PC-9 (cell line): ENCODE measurements around the gene LRRC27. TPM values are rescaled to one million over a fixed set of nuclear protein-coding genes. Genes with fewer than 3 reads are reported as not detected.

Source experiments
- BruUV-seq: library from RNA; stranded (reverse); fragments of 400-500 nt; replicated peaks from 2 replicates; lab custom pipeline; 2021; lab: Mats Ljungman, UMichigan
- CTCF ChIA-PET: fragments of 300-600 bp; sonication (Branson Sonifier 250); formaldehyde crosslinking; loops from one replicate; lab custom pipeline; 2022; ENCODE audit warnings: antibody characterized with exemption; lab: Charles Lee
- POLR2A ChIA-PET: fragments of 300-600 bp; sonication (Branson Sonifier 250); formaldehyde crosslinking; loops from one replicate; lab custom pipeline; 2022; ENCODE audit warnings: antibody characterized with exemption; ENCODE audit not compliant: unreplicated experiment; lab: Charles Lee
- DNase-seq, 2 experiments: peaks; one replicate each; pipeline versions ENCODE4 v3.0.0 to v3.0.0-alpha.2; 2015 to 2022; ENCODE audit warnings: mixed read lengths in 1 of 2
- H2AFZ ChIP-seq: fragments of 200-600 bp; sonication (generic); 2 replicates; pipeline ENCODE4 v1.8.1; 2017; ENCODE audit warnings: antibody characterized with exemption
- H3F3A ChIP-seq: fragments of 200-600 bp; sonication (generic); 2 replicates; pipeline ENCODE4 v1.8.1; 2017; ENCODE audit warnings: antibody characterized with exemption, mild to moderate bottlenecking, low read depth; ENCODE audit not compliant: insufficient read depth
- H3K27ac ChIP-seq: fragments of 200-600 bp; sonication (generic); 2 replicates; pipeline ENCODE4 v1.6.1; 2016; ENCODE audit warnings: mixed run types
- H3K27me3 ChIP-seq: fragments of 200-600 bp; sonication (generic); 2 replicates; pipeline ENCODE4 v1.6.1; 2016; ENCODE audit warnings: low read depth, mixed run types; ENCODE audit not compliant: insufficient read depth
- H3K36me3 ChIP-seq: fragments of 200-600 bp; sonication (generic); 2 replicates; pipeline ENCODE4 v1.6.1; 2016; ENCODE audit warnings: low read depth, mixed run types
- H3K4me1 ChIP-seq: fragments of 200-600 bp; sonication (generic); replicated peaks from 2 replicates; pipeline ENCODE4 v1.6.1; 2016; ENCODE audit warnings: mixed run types; ENCODE audit not compliant: insufficient read depth
- H3K4me2 ChIP-seq: fragments of 200-600 bp; sonication (generic); 2 replicates; pipeline ENCODE4 v1.6.1; 2017; ENCODE audit warnings: mixed run types
- H3K4me3 ChIP-seq: fragments of 200-600 bp; sonication (generic); 2 replicates; pipeline ENCODE4 v1.6.1; 2016; ENCODE audit warnings: mixed run types
- H3K79me2 ChIP-seq: fragments of 200-600 bp; sonication (generic); 2 replicates; pipeline ENCODE4 v1.6.1; 2017; ENCODE audit warnings: low read depth, mixed run types
- H3K9me2 ChIP-seq: fragments of 200-600 bp; sonication (generic); 2 replicates; pipeline ENCODE4 v1.8.1; 2017; ENCODE audit warnings: mild to moderate bottlenecking; ENCODE audit not compliant: insufficient read depth
- H3K9me3 ChIP-seq: fragments of 200-600 bp; sonication (generic); 2 replicates; pipeline ENCODE4 v1.8.1; 2016; ENCODE audit warnings: low read depth; ENCODE audit not compliant: insufficient read depth
- H4K20me1 ChIP-seq: fragments of 200-600 bp; sonication (generic); 2 replicates; pipeline ENCODE4 v1.8.1; 2017; ENCODE audit not compliant: insufficient read depth
- EZH2 ChIP-seq: fragments of 200-600 bp; sonication (generic); IDR thresholded peaks from 2 replicates; pipeline ENCODE4 v1.8.0; 2017; ENCODE audit warnings: antibody characterized with exemption, low read depth
- intact Hi-C: fragments of 100-400 bp; cut with micrococcal nuclease; formaldehyde crosslinking; loops from one replicate; pipeline ENCODE4 v1.10.0; 2022; ENCODE audit not compliant: unreplicated experiment
- total RNA-seq: library from RNA; stranded (reverse); gene quantifications from 2 replicates; pipeline ENCODE4 v1.2.3, GENCODE V29; 2021
- TF ChIP-seq, protein P1 (sequence below): fragments of 200-600 bp; sonication (generic); conservative IDR thresholded peaks from 2 replicates; pipeline ENCODE4 v1.6.1; 2017; ENCODE audit warnings: mixed run types, antibody characterized with exemption, mild to moderate bottlenecking, moderate library complexity

LRRC27 gene
- total RNA-seq, 1 experiment from 2014 or later = 10.0 TPM

DNA sequence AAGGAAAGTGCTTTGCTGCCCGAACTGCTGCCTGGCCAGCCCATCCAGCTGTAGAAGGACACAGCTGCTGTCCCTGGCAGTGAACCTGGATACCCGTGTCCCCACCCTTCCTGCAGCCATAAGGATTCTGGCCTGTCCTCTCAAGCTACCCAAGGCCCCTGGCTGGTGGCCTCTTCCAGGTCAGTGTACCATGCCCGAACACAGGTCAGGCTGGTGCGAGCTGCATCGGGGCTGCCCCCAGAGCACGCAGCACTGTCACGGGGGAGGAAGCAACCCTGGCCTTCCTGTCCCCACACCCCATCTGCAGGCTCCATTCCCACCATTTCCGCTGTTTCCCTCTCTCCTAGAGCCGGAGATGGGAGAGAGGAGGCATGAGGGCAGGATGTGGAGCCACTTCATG, 34.5 kb downstream of the LRRC27 start:
- BruUV-seq = no TSS peak
- Histone ChIP-seq H3K4me3 (no peak overlapping the region), H3K4me1 (no peaks in the 10 kb centered on the region), H2AFZ (no peak overlapping the region), H3K27me3 (no peaks in the 10 kb centered on the region), H3K9me2 (no peaks in the 10 kb centered on the region), H4K20me1 (no peaks in the 10 kb centered on the region), H3F3A (no peaks in the 10 kb centered on the region), H3K27ac (no peak overlapping the region), H3K36me3 (no peaks in the 10 kb centered on the region), H3K79me2 (no peaks in the 10 kb centered on the region), H3K4me2 (no peak overlapping the region), H3K9me3 (no peaks in the 10 kb centered on the region)
- no peak for DNase-seq
- TF ChIP-seq, protein P1, sequence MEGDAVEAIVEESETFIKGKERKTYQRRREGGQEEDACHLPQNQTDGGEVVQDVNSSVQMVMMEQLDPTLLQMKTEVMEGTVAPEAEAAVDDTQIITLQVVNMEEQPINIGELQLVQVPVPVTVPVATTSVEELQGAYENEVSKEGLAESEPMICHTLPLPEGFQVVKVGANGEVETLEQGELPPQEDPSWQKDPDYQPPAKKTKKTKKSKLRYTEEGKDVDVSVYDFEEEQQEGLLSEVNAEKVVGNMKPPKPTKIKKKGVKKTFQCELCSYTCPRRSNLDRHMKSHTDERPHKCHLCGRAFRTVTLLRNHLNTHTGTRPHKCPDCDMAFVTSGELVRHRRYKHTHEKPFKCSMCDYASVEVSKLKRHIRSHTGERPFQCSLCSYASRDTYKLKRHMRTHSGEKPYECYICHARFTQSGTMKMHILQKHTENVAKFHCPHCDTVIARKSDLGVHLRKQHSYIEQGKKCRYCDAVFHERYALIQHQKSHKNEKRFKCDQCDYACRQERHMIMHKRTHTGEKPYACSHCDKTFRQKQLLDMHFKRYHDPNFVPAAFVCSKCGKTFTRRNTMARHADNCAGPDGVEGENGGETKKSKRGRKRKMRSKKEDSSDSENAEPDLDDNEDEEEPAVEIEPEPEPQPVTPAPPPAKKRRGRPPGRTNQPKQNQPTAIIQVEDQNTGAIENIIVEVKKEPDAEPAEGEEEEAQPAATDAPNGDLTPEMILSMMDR = no peak
- TF ChIP-seq EZH2 = no peak
- intact Hi-C loops = no loop called here
- POLR2A ChIA-PET = no interaction called here
- CTCF ChIA-PET = no interaction called here

DNA sequence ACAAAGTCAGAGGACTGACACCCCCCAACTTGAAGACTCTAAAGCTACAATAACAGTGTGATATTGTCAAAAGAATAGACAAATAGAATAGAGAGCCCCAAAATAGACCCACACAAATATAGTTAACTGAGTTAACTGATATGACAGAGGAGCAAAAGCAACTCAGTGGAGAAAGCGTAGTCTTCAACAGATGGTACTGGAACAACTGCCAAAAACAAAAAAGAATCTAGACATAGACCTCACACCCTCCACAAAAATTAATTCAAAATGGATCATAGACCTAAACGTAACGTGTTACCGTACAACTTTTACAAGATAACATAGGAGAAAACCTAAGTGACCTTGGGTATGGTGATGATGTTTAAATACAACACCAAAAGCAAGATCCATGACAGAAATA, 36.4 kb downstream of the LRRC27 start:
- no peaks in the 10 kb centered on the region for H4K20me1 ChIP-seq
- H3K4me3 ChIP-seq = no peak overlapping the region
- no peak for DNase-seq
- no peaks in the 10 kb centered on the region for H3K79me2 ChIP-seq
- H3K4me2 ChIP-seq = no peak overlapping the region
- H3K9me3 ChIP-seq = no peaks in the 10 kb centered on the region
- H3K27me3 ChIP-seq = no peaks in the 10 kb centered on the region
- TF ChIP-seq EZH2 = no peak
- TF ChIP-seq, protein P1 = no peak
- no peak overlapping the region for H2AFZ ChIP-seq
- no TSS peak for BruUV-seq
- no peaks in the 10 kb centered on the region for H3F3A ChIP-seq
- POLR2A ChIA-PET = no interaction called here
- intact Hi-C loops = no loop called here
- H3K36me3 ChIP-seq = no peaks in the 10 kb centered on the region
- H3K9me2 ChIP-seq = no peaks in the 10 kb centered on the region
- no peak overlapping the region for H3K27ac ChIP-seq
- no peaks in the 10 kb centered on the region for H3K4me1 ChIP-seq
- CTCF ChIA-PET = no interaction called here

DNA sequence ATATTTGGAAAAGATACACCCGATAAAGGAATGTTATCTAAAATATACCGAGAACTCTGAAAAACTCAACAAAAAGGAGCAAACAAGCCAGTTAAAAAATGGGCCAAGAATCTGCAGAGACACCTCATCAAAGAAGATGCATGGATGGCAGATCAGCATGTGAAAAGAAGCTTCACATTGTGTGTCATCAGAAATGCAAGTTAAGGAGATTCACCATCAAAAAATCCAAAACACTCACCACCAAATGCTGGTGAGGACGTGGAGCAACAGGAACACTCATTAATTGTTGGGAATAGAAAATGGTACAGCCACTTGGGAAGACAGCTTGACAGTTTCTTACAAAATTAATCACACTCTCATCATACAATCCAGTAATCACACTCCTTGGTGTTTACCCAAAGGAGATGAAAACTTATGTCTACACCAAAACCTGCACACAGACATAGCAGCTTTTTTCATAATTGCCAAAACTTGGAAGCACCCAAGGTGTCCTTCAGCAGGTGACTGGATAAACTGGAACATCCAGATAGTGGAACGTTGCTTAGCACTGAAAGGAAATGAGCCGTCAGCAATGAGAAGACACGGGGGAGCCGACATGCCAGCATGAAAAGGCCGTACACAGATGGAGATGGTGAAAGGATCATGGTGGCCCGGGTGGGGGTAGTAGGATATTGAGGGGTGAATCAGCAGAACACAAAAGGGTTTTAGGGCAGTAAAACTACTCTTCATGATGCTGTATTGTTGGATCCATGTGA, 37.1 kb downstream of the LRRC27 start:
- Histone ChIP-seq H3F3A (no peaks in the 10 kb centered on the region), H2AFZ (no peak overlapping the region), H3K9me3 (no peaks in the 10 kb centered on the region), H3K4me1 (no peaks in the 10 kb centered on the region), H3K36me3 (no peaks in the 10 kb centered on the region), H3K9me2 (no peaks in the 10 kb centered on the region), H3K27me3 (no peaks in the 10 kb centered on the region), H4K20me1 (no peaks in the 10 kb centered on the region), H3K79me2 (no peaks in the 10 kb centered on the region), H3K27ac (no peak overlapping the region), H3K4me2 (no peak overlapping the region), H3K4me3 (no peak overlapping the region)
- POLR2A ChIA-PET = no interaction called here
- CTCF ChIA-PET = no interaction called here
- no peak for DNase-seq
- BruUV-seq = no TSS peak
- TF ChIP-seq, protein P1 = no peak
- no peak for TF ChIP-seq EZH2
- intact Hi-C loops = no loop called here
